ENCODE measurements around the gene ALG12.

Gene ALG12

GRCh38 chr22:49958366-49958921, 40.2 kb upstream of the ALG12 start:
- no peak for DNase-seq

GRCh38 chr22:49957826-49958365, 39.7 kb upstream of the ALG12 start:
- DNase-seq, result no peak

GRCh38 chr22:49956914-49957825, 38.9 kb upstream of the ALG12 start:
- no peak for DNase-seq

- DNase-seq, result no peak
These were observed 38.2 kb upstream of the ALG12 start for GRCh38 chr22:49956418-49956770.

GRCh38 chr22:49955581-49956417, 37.6 kb upstream of the ALG12 start:
- no peak for DNase-seq

GRCh38 chr22:49954991-49955580, 36.8 kb upstream of the ALG12 start:
- no peak for DNase-seq

GRCh38 chr22:49954354-49954753, 36.1 kb upstream of the ALG12 start:
- DNase-seq, result peak in 7 of 51 donors; percentile 25 to 56 (median 47)

GRCh38 chr22:49953680-49954344, 35.6 kb upstream of the ALG12 start:
- DNase-seq, result no peak

- no peak for DNase-seq
These were observed 34.9 kb upstream of the ALG12 start for GRCh38 chr22:49953027-49953679.

- DNase-seq, result no peak
These were observed 34.0 kb upstream of the ALG12 start for GRCh38 chr22:49951986-49952896.

GRCh38 chr22:49951678-49951985, 33.4 kb upstream of the ALG12 start:
- no peak for DNase-seq

- DNase-seq, result no peak
These were observed 32.9 kb upstream of the ALG12 start for GRCh38 chr22:49951000-49951677.

- no peak for DNase-seq
These were observed 32.3 kb upstream of the ALG12 start for GRCh38 chr22:49950396-49950994.

GRCh38 chr22:49949914-49950292, 31.7 kb upstream of the ALG12 start:
- DNase-seq, result no peak

- no peak for DNase-seq
These were observed 31.0 kb upstream of the ALG12 start for GRCh38 chr22:49948958-49949913.

- no peak for DNase-seq
These were observed 30.1 kb upstream of the ALG12 start for GRCh38 chr22:49948116-49948957.

GRCh38 chr22:49947296-49947622, 29.0 kb upstream of the ALG12 start:
- no peak for DNase-seq
